CD4-positive, alpha-beta T cell treated with Interleukin-17A for 4 hours (primary cell): Measurements from ENCODE around the gene PYGO2.

Source experiments
- DNase-seq: peaks from one replicate; pipeline ENCODE4 v3.0.0-alpha.2; 2020; ENCODE audit warnings: mixed read lengths

PYGO2 gene

DNA sequence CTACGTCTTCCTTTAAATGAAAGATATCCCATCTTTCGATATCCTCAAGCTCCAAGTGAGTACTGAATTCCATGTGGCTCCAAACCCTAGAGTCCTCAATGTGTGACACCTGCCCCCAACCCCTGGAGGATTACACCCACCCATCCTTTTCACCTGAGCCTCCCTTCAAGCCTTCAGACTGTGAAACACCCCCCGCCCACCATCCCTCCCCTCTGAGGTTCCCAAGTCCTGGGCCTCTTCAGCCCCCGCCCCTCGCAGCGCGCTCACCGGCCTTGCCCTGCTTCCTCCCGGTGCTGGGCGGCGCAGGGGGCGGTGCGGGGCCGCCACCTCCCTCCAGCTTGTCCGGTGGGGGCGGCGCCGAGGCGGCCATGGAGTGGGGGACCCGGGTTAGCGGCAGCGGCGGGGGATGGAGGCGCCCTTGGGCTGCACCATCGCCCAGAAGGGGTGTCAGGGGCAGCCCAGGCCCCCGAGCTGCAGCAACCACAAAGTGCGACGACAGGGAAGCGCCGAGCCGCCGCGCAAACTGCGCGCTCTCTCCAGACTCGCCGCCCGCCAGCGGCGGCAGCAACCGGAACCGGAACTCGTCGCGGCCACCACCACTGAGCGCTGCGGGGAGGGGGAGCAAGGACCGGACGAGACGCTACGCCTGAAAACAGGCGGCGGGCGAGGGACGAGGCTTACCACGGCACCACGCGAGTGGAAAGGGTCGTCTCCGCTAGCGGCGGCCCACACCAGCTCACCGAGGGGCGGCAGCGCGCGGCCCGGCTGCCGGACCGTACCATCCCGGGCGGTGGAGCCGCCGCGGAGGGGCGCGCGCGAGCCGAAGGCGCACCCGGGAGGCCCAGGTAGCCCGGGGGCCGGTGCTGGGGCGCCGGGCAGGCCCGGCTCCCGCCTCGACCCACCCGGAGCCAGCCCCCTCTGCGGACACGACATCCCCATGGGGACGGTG lies at the start of gene PYGO2:
PYGO2 (minus strand) TSS at position 576 of the 949 bp plus-strand sequence; CDS start at position 370, 206 bp downstream.
- DNase-seq, result peak; percentile 85

GRCh38 chr1:155011004-155011416 lies 49.4 kb upstream of the PYGO2 start:
- DNase-seq, result no peak

DNA sequence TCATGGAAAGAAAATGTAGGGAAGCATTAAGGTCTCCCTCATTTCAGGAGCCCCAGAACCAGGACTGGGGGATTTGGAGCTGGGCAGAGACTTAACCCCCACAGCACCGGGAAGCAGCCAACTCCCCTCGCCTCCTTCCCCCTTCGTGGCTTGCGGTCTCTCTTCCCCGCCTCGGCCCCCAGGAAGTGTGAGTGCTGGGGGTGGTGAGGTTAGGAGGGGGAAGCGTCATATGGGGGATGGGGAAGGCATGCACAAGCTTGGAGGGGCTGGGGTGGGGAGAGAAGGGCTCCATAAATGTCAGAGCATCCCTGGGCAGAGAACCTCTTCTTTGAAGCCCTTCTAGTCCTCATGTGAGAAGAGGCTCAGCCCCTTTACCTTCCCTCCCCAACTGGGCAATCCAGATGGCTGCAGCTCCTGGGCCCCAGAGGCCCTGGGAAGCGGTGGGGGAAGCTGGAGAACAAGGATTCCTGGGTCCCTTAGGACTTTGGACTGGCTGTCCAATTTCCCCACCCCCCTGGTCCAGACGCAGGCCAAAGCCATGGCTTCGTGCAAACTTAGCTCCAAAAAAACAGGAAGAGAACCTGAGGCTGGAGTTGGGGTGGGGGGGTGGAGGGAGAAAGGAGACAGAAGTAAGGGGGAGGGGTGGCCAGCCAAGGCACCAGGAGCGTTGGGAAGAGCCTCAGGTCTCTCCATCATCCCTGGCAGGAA lies 48.8 kb upstream of the PYGO2 start:
- DNase-seq, result peak; percentile 68

- DNase-seq, result no peak
Measured at GRCh38 chr1:155009742-155010141, 48.2 kb upstream of the PYGO2 start.

DNA sequence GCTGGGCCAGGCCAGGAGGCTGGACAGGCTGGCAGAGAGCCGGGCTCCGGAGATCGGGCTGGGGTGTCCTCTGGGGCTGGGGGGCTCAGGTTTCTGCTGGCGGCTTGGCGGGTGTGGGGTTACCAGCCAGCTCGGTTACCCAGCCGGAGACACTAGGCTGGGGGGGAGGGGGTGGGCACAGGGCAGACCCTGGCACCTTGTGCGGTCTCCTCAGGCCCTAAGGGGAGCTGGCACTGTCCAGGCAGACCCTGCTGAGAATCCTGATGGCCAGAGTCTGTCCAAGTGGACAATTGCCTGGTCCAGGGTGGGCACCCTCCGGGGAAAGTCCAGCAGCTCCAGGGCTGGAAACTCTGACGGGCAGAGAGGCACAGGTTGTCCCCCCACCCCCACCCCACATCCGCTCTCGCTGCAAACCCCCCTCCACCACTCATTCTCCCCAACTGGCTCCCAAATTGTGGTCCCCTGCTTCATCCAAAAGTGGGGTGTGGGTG lies 47.7 kb upstream of the PYGO2 start:
- peak; percentile 54 for DNase-seq

- DNase-seq, result peak; percentile 75
Measured at GRCh38 chr1:155008015-155008941, 46.7 kb upstream of the PYGO2 start.

GRCh38 chr1:155007251-155007828 lies 45.8 kb upstream of the PYGO2 start:
- no peak for DNase-seq

- DNase-seq, result peak; percentile 57
Measured at GRCh38 chr1:155006601-155007101, 45.1 kb upstream of the PYGO2 start.

DNA sequence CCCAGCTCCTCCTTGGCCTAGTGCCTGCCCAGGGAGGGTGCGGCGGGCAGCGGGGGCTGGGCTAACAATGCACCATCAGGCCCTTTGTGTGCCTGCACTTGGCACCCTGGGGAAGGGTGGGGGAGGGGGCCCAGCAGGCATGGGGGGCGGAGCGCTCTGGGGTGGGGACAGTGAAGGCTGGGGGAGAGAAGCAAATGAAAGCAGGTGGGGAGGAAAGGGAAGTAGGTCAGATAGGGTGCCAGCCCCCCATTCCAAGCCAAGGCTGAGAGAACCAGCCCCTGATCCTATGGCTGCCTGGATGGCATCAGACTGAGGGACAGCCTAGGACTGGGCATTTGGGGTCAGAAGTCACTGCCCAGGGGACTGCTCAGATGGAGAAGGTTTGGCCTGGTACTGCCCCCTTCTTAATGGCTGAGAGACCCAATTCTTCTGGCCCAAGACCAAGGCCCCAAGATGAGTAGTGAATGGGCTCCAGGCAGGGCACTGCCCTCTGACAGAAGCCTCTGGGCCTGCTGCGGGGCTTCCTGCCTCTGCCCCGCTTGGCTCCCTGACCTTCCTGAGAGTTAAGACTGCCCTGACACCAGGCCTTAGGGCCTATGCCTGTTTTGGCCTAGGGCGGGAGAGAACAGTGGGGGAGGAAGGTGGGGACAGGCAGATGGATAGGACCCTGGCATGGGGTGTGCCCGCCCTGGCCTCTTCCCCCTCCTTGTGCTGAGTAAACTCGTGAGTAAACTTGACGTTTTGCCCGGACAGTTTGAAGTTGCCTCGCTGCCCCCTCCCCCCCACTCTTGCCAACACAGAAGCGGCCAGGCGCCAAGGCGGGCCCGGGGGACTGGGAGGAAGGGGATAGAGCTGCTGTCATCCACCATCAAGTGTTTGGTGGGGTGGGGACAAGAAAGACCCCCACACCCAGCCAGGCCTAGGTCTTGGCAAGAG lies 43.8 kb upstream of the PYGO2 start:
- peak; percentile 62 for DNase-seq

GRCh38 chr1:155004352-155005075 lies 42.9 kb upstream of the PYGO2 start:
- no peak for DNase-seq

DNA sequence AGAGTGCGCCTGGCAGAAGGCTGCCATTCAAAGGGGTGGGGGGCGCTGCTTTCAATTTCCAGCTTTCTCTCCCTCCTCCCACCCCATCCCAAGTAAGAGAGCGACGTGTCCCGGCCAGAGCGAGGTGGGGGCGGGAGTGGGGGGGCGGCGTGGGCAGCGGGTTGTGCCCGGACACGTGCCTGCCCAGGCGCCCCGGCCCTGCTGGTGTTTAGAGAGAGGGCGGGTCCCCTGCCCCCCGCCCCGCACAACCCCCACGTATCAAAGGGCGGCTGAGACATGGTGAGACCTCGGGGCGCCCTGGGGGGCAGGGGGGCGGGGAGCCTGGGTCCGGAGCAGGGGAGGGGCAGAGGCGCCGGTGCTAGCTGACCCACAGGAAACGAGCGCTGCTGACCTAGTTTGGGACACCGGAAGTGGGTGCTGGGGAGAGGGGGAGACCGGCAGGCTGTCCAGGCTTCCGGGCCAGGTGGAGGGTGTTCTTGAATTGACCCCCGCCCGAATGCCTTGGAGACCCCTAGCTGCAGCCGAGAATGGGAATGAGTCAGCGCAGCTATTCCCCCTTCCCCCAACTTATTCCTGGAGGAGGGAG lies 42.3 kb upstream of the PYGO2 start:
- DNase-seq, result peak; percentile 26

GRCh38 chr1:155003227-155003765 lies 41.7 kb upstream of the PYGO2 start:
- DNase-seq, result peak; percentile 47

DNA sequence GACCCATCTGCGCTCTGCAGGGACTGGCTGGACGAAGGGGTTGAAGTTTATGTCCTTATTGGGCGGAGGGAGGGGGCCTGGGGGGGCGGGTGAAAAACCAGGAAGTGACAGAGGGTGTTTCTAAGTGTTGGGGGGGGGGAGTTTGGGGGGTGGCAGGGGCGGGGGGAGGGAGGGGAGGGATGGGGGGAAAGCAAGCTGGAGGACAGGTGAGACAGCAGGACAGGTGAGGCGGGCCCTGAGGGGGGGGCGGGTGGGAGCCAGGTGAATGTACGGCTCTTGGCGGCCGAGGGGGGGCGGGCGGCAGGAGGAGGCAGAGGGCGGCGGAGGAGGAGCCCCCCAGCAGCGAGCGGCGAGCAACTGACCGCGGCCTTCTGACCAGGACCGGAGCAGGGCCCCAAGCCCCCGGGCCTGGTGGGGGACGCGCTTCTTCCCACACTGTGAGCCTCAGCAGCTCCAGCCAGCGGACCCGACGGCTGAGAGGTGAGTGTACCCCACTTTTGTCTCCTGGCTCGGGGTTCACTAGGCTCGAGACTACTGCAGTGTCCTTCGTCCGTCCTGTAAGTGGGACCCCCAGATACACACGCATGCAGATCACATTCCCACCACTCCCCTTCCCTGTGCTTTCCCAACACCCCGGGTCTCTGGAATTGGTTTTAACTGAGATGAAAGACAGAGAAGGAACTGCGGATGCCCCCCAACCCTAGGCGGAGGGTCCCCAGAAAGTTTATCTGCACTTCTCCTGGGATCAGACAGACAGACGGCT lies 41.1 kb upstream of the PYGO2 start, which contains the start of gene ZBTB7B:
ZBTB7B (plus strand) TSS at position 339 of the 763 bp plus-strand sequence. CDS start 11,859 bp downstream, outside the sequence.
- DNase-seq, result no peak

DNA sequence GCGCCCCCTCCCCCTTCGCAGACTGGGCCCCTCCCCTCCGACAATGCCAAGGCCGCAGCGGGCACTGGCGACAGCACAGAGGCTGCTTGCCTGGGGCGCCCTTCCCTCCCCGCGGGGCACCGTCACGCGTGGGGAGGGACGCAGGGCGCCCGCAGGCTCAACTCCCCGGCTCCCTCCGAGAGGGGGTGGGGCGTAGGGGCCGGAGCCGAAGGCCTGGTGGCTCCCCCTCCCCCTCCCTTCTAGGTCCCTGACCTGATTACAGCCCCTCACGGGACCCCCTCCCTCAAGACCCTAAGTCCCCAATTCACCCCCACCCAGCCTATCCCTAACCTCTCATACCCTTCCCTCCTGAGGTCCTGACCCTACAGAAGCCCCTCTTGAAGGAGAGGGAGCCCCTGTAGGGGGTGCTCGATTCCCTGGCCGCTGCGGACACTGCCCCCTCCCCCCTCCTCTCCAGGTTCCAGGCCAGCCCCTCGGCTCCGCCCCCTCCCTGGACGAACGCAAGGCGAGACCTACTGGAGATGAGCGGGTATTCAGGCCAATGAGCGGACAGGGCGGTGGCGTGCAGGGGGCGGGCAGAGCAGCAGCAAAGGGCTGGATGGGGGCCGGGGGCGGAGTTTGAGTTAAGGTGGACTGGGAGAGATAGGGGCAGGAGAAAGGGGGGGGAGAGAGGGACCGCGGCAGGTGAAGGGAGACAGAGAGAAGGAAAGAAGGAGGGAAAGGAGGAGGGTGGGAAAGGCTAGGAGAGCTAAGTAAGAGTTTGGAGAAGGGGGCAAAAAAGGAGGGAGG lies 40.3 kb upstream of the PYGO2 start:
- peak; percentile 99 for DNase-seq

- no peak for DNase-seq
Measured at GRCh38 chr1:155001425-155001674, 39.8 kb upstream of the PYGO2 start.

DNA sequence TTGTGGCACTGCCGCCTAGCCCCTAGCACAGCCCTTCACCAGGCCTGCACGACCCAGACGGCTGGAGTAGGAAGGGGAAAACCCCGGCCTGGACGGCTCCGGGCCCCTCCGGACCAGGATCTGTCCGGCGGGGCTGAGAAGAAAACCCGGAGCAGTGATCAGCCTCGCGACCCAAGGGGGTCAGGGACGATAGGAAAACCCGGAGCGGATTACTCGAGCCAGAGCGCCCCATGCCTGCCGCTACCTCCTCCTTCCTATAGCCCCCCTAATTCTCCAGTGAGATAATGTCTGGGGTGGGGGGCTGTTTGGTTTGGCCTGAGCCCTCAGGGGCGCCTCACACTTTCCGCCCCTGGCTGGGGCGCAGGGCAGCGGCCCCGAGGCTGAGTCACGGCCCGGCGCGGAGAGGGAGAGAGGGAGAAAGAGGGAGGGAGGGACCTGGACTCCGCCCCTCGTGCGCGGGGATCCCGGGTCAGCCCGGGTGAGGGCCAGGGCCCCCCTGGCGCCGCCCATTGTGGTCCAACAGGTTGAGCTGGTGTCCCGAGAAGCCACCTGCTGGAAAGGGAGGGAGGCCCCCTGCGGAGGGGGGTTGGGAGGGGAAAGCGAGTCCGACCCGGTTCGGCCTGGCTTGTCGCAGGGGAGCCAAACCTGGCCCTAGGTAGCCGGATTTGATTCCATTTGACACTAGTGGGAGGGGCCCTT lies 39.3 kb upstream of the PYGO2 start:
- peak; percentile 82 for DNase-seq

GRCh38 chr1:155000411-155000725 lies 38.8 kb upstream of the PYGO2 start:
- DNase-seq, result peak; percentile 41
